GM12891 (cell line): ENCODE measurements around the gene NANP.

Experiments used
- DNase-seq: peaks from one replicate; pipeline ENCODE4 v3.0.0; 2011; ENCODE audit warnings: low spot score; ENCODE audit not compliant: insufficient read length
- FAIRE-seq: peaks from 2 replicates; lab custom pipeline; 2011; peaks lifted over from hg19 to GRCh38; lab: Jason Lieb, UNC
- PAX5 ChIP-seq: IDR thresholded peaks from 2 replicates; pipeline ENCODE4 v1.6.1; 2011; ENCODE audit warnings: low read length, moderate library complexity, mild to moderate bottlenecking; ENCODE audit not compliant: insufficient read depth, severe bottlenecking
- POLR2A ChIP-seq: IDR thresholded peaks from 2 replicates; pipeline ENCODE4 v1.6.1; 2011; ENCODE audit warnings: low read depth, low read length, control low read depth
- POLR2AphosphoS5 ChIP-seq: IDR thresholded peaks from 2 replicates; pipeline ENCODE4 v1.6.1; 2011; ENCODE audit warnings: low read depth, low read length, control low read depth
- POU2F2 ChIP-seq: IDR thresholded peaks from 2 replicates; pipeline ENCODE4 v1.6.1; 2011; ENCODE audit warnings: low read depth, mild to moderate bottlenecking, control low read depth, low read length, moderate library complexity
- SPI1 ChIP-seq: IDR thresholded peaks from 2 replicates; pipeline ENCODE4 v1.6.1; 2011; ENCODE audit warnings: low read depth, low read length, control low read depth
- TAF1 ChIP-seq: IDR thresholded peaks from 2 replicates; pipeline ENCODE4 v1.6.1; 2011; ENCODE audit warnings: low read depth, low read length, control low read depth

NANP gene

GRCh38 chr20:25571817-25572216, 52.0 kb downstream of the NANP start:
- no peak for TF ChIP-seq TAF1
- no peak for TF ChIP-seq POLR2AphosphoS5
- TF ChIP-seq POU2F2, result no peak
- TF ChIP-seq SPI1, result no peak
- no peak for TF ChIP-seq PAX5
- no peak for TF ChIP-seq POLR2A
- no peak for FAIRE-seq
- DNase-seq, result no peak

GRCh38 chr20:25571240-25571639, 52.6 kb downstream of the NANP start:
- FAIRE-seq, result no peak
- no peak for DNase-seq
- TF ChIP-seq PAX5, result no peak
- TF ChIP-seq POLR2AphosphoS5, result no peak

GRCh38 chr20:25570148-25570530, 53.7 kb downstream of the NANP start:
- FAIRE-seq, result no peak
- TF ChIP-seq TAF1 (no peak), POU2F2 (no peak), PAX5 (no peak), POLR2A (no peak), SPI1 (no peak), POLR2AphosphoS5 (no peak)
- DNase-seq, result no peak

- TF ChIP-seq SPI1, result no peak
- TF ChIP-seq TAF1, result no peak
- TF ChIP-seq POLR2A, result no peak
- no peak for TF ChIP-seq POU2F2
- TF ChIP-seq POLR2AphosphoS5, result no peak
- TF ChIP-seq PAX5, result no peak
- FAIRE-seq, result no peak
Observed at GRCh38 chr20:25567286-25567685, 56.5 kb downstream of the NANP start.

GRCh38 chr20:25566821-25567220, 57.0 kb downstream of the NANP start:
- no peak for TF ChIP-seq PAX5
- no peak for TF ChIP-seq TAF1
- no peak for TF ChIP-seq POLR2AphosphoS5
- no peak for TF ChIP-seq POLR2A
- TF ChIP-seq SPI1, result no peak
- no peak for TF ChIP-seq POU2F2
- DNase-seq (no peak), FAIRE-seq (no peak)

More at GRCh38 chr20:25567286-25567685, 56.5 kb downstream of the NANP start:
- no peak for DNase-seq

GRCh38 chr20:25565578-25566157, 58.1 kb downstream of the NANP start:
- TF ChIP-seq POU2F2 (no peak), POLR2A (no peak), SPI1 (no peak), TAF1 (no peak), PAX5 (no peak)
- DNase-seq (no peak), FAIRE-seq (no peak)

- DNase-seq (no peak), FAIRE-seq (no peak)
- no peak for TF ChIP-seq PAX5
- TF ChIP-seq POLR2A, result no peak
- TF ChIP-seq POLR2AphosphoS5, result no peak
- TF ChIP-seq POU2F2, result no peak
- TF ChIP-seq TAF1, result no peak
- no peak for TF ChIP-seq SPI1
Observed at GRCh38 chr20:25563876-25564275, 59.9 kb downstream of the NANP start.

GRCh38 chr20:25563362-25563761, 60.5 kb downstream of the NANP start:
- FAIRE-seq (no peak), DNase-seq (no peak)
- no peak for TF ChIP-seq TAF1
- no peak for TF ChIP-seq POLR2A
- TF ChIP-seq POLR2AphosphoS5, result no peak
- no peak for TF ChIP-seq POU2F2
- no peak for TF ChIP-seq PAX5
- TF ChIP-seq SPI1, result no peak
